ENCODE data around the gene WWTR1.

The WWTR1 gene

DNA sequence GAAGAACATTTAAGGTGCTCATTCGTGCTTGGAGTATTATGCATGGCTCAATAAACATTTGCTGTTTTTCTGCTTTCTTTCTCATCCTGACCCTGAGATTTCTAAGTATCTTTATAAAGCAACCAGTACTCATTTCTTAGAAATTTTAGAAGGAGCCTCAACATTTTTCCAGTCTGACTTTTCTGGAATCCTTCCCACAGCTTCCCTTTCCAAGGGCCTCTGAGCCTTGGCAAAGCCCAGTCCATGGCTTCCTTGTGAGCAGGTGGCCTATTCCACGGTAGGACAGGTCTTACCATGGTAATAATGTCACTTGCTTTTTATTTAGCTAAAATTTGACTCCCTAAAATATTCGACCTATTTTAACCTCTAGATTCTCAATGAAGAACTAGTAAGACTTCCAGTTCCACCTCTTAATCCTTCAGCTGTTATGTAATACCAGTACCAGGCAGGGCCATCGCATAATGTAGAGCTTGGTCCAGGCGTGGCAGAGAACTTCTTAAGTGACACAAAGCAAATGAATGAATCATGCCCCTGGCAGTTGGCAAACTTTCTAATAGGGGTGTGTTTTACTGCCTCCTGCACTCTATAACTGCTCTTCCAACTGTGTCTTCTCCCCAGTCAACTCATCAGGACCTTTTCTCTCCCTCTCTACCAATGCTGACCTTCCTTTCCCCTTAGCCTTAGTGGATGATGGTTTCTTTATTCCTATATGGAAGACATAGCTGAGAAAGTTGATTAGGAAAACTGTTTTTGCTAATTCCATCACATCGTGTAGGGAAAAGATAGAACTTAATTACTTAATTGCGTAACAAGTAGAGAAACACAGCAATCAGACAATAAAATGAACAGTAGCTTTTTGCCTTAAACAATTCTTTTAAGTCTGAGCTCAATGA, 184.2 kb downstream of the WWTR1 start:
- DNase-seq, result peak in 4 of 51 donors; percentile 6 to 24 (median 10)

- DNase-seq, result no peak
These were observed 185.6 kb downstream of the WWTR1 start for GRCh38 chr3:149472030-149472797.

- no peak for DNase-seq
These were observed 187.4 kb downstream of the WWTR1 start for GRCh38 chr3:149470381-149470780.

DNA sequence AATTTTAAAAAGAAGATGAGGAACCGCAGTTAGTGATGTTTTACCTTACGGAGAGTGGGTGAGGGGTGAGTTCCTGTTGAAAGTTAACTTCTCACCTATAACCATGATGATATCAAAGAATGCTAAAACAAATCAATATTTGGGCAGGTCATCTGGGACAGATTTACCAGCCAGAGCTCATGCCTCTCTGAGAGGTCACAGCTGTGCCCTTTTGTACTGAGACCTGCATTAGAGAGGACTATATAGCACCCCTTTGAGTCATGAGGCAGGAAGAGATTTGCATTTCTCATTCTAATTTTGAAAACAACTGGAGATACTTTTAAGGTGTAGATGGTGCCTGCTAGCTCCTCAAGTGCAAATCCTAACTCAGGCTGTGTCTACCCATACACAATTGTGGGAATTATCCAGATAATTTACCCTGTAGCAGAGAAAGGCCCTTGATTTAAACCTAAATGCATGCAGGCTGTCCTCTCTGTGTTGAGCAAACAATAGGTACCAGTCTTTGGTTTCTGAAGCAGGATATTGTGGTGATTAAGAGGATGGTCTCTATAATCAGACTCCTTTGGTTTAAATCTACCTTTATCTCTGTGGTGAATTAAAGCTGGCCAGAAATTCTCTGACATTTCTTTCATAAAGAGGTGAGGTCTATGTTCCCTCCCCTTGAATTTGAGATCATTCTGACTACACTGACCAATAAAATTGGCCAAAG, 189.2 kb downstream of the WWTR1 start:
- no peak for DNase-seq

All from hypothalamus (tissue), 51 donors.